Measurements from ENCODE around the gene SDC4. TPM values are rescaled to one million over a fixed set of nuclear protein-coding genes. Genes with fewer than 3 reads are reported as not detected.

Gene SDC4
- total and polyA plus RNA-seq, 9 of the 15 experiments (the other 6 are each of a cell fraction or from before 2014, with no cell fraction given) = 2.1 to 10.7 (median 6.3) TPM

GRCh38 chr20:45347936-45348778, at the start of gene SDC4 (continued):
- TF ChIP-seq, protein P1, sequence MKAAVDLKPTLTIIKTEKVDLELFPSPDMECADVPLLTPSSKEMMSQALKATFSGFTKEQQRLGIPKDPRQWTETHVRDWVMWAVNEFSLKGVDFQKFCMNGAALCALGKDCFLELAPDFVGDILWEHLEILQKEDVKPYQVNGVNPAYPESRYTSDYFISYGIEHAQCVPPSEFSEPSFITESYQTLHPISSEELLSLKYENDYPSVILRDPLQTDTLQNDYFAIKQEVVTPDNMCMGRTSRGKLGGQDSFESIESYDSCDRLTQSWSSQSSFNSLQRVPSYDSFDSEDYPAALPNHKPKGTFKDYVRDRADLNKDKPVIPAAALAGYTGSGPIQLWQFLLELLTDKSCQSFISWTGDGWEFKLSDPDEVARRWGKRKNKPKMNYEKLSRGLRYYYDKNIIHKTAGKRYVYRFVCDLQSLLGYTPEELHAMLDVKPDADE (conservative IDR thresholded peaks at IDR 0.05; ENCODE audit: control insufficient read depth, low read depth, low read length) = peak; percentile 47; the same call in 1 of the 2 replicates
- TF ChIP-seq, protein P2, sequence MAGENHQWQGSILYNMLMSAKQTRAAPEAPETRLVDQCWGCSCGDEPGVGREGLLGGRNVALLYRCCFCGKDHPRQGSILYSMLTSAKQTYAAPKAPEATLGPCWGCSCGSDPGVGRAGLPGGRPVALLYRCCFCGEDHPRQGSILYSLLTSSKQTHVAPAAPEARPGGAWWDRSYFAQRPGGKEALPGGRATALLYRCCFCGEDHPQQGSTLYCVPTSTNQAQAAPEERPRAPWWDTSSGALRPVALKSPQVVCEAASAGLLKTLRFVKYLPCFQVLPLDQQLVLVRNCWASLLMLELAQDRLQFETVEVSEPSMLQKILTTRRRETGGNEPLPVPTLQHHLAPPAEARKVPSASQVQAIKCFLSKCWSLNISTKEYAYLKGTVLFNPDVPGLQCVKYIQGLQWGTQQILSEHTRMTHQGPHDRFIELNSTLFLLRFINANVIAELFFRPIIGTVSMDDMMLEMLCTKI (IDR thresholded peaks at IDR 0.05; ENCODE audit: partially characterized antibody) = no peak
- TF ChIP-seq BHLHE40 (IDR thresholded peaks at IDR 0.05; ENCODE audit: low read length) (0 out of 2 replicates have a peak, but pooled peaks have one; percentile 4), HDAC1 (IDR thresholded peaks at IDR 0.05) (peak in 1 of 2 experiments; percentile 37; a peak in 1 of 4 replicates), ZNF57 (CRISPR knock-in tag; IDR thresholded peaks at IDR 0.05) (no peak), MBD2 (IDR thresholded peaks at IDR 0.05; ENCODE audit: borderline replicate concordance, low read depth) (0 out of 2 replicates have a peak, but pooled peaks have one; percentile 18), NFIC (IDR thresholded peaks at IDR 0.05) (peak; percentile 49; the same call in 1 of the 2 replicates), PTRF (tag; IDR thresholded peaks at IDR 0.05) (no peak), PRMT5 (CRISPR knock-in tag; IDR thresholded peaks at IDR 0.05) (no peak), ZNF174 (CRISPR knock-in tag; IDR thresholded peaks at IDR 0.05) (no peak), RB1 (IDR thresholded peaks at IDR 0.05; ENCODE audit: low read depth) (peak; percentile 77), GABPB1 (CRISPR knock-in tag; IDR thresholded peaks at IDR 0.05) (0 out of 2 replicates have a peak, but pooled peaks have one; percentile 33)
- TF ChIP-seq, protein P3, sequence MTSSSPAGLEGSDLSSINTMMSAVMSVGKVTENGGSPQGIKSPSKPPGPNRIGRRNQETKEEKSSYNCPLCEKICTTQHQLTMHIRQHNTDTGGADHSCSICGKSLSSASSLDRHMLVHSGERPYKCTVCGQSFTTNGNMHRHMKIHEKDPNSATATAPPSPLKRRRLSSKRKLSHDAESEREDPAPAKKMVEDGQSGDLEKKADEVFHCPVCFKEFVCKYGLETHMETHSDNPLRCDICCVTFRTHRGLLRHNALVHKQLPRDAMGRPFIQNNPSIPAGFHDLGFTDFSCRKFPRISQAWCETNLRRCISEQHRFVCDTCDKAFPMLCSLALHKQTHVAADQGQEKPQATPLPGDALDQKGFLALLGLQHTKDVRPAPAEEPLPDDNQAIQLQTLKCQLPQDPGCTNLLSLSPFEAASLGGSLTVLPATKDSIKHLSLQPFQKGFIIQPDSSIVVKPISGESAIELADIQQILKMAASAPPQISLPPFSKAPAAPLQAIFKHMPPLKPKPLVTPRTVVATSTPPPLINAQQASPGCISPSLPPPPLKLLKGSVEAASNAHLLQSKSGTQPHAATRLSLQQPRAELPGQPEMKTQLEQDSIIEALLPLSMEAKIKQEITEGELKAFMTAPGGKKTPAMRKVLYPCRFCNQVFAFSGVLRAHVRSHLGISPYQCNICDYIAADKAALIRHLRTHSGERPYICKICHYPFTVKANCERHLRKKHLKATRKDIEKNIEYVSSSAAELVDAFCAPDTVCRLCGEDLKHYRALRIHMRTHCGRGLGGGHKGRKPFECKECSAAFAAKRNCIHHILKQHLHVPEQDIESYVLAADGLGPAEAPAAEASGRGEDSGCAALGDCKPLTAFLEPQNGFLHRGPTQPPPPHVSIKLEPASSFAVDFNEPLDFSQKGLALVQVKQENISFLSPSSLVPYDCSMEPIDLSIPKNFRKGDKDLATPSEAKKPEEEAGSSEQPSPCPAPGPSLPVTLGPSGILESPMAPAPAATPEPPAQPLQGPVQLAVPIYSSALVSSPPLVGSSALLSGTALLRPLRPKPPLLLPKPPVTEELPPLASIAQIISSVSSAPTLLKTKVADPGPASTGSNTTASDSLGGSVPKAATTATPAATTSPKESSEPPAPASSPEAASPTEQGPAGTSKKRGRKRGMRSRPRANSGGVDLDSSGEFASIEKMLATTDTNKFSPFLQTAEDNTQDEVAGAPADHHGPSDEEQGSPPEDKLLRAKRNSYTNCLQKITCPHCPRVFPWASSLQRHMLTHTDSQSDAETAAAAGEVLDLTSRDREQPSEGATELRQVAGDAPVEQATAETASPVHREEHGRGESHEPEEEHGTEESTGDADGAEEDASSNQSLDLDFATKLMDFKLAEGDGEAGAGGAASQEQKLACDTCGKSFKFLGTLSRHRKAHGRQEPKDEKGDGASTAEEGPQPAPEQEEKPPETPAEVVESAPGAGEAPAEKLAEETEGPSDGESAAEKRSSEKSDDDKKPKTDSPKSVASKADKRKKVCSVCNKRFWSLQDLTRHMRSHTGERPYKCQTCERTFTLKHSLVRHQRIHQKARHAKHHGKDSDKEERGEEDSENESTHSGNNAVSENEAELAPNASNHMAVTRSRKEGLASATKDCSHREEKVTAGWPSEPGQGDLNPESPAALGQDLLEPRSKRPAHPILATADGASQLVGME (CRISPR knock-in tag; IDR thresholded peaks at IDR 0.05) = peak; percentile 35; the same call in 1 of the 2 replicates
- TF ChIP-seq, protein P4, sequence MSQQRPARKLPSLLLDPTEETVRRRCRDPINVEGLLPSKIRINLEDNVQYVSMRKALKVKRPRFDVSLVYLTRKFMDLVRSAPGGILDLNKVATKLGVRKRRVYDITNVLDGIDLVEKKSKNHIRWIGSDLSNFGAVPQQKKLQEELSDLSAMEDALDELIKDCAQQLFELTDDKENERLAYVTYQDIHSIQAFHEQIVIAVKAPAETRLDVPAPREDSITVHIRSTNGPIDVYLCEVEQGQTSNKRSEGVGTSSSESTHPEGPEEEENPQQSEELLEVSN (IDR thresholded peaks at IDR 0.05; ENCODE audit: borderline replicate concordance in 1 of 2, extremely low read depth in 1 of 2, insufficient read depth in 1 of 2, insufficient read length in 1 of 2, low read depth in 1 of 2, low read length in 1 of 2, poor library complexity in 1 of 2, severe bottlenecking in 1 of 2) = peak; percentile 76 to 91
- TF ChIP-seq, protein P5, sequence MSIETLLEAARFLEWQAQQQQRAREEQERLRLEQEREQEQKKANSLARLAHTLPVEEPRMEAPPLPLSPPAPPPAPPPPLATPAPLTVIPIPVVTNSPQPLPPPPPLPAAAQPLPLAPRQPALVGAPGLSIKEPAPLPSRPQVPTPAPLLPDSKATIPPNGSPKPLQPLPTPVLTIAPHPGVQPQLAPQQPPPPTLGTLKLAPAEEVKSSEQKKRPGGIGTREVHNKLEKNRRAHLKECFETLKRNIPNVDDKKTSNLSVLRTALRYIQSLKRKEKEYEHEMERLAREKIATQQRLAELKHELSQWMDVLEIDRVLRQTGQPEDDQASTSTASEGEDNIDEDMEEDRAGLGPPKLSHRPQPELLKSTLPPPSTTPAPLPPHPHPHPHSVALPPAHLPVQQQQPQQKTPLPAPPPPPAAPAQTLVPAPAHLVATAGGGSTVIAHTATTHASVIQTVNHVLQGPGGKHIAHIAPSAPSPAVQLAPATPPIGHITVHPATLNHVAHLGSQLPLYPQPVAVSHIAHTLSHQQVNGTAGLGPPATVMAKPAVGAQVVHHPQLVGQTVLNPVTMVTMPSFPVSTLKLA (conservative IDR thresholded peaks at IDR 0.05) = peak in 1 of 2 experiments; percentile 51; a peak in 1 of 4 replicates

Measured in K562 (cell line).